LNCAP (cell line): ENCODE measurements around the gene SEC24D.

ENCODE experiments used
- TF ChIP-seq, protein P1 (sequence below): fragments of 450-650 bp; IDR thresholded peaks from 2 replicates; pipeline ENCODE4 v1.5.1; 2017; ENCODE audit warnings: mild to moderate bottlenecking

SEC24D gene

DNA sequence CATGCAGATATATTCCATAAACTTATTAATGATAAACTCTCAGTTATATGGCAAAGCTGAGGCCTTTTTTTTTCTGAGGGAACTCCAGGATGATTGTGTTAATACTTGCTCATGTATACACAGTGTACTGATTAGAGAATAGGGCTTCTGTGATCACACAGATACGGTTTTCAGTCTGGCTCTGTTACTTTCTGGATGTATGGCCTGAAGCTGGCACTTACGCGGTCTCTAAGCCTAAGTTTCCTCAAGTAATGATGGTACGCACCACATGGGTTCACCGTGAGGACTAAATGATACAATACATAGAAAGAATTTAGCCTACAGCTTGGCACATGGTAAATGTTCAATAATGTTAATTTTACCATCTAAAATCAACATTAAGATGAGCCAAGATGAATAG, 73.8 kb downstream of the SEC24D start:
- TF ChIP-seq, protein P1, sequence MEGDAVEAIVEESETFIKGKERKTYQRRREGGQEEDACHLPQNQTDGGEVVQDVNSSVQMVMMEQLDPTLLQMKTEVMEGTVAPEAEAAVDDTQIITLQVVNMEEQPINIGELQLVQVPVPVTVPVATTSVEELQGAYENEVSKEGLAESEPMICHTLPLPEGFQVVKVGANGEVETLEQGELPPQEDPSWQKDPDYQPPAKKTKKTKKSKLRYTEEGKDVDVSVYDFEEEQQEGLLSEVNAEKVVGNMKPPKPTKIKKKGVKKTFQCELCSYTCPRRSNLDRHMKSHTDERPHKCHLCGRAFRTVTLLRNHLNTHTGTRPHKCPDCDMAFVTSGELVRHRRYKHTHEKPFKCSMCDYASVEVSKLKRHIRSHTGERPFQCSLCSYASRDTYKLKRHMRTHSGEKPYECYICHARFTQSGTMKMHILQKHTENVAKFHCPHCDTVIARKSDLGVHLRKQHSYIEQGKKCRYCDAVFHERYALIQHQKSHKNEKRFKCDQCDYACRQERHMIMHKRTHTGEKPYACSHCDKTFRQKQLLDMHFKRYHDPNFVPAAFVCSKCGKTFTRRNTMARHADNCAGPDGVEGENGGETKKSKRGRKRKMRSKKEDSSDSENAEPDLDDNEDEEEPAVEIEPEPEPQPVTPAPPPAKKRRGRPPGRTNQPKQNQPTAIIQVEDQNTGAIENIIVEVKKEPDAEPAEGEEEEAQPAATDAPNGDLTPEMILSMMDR: no peak

DNA sequence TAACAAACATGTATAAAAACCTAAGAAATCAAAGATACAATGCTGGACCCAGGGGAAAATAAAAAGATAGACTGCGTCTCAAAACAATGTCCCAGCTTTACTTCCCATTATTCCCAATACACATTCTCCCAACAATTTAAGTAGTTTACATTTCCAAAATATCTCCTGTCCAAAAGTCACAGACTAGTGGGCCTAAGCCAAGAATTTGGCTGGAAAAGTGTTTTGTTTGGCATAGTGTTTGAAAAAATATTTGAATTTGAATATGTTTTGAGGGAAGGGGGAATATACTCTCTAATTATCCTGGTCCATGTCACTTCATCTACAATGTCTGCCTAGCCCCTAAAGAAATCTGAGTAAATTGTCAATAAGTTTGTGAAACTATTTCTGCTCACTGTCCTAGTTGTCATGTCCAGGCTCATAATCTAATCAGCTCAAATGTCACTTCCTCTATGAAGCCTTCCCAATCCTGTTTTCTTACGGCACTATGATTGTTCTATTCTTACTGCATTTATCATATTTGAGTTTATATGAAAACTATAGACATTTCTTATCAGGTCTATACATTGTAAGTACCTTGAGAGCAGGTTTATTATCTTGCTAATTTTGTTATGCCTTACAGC, 74.4 kb downstream of the SEC24D start:
- TF ChIP-seq, protein P1: no peak

DNA sequence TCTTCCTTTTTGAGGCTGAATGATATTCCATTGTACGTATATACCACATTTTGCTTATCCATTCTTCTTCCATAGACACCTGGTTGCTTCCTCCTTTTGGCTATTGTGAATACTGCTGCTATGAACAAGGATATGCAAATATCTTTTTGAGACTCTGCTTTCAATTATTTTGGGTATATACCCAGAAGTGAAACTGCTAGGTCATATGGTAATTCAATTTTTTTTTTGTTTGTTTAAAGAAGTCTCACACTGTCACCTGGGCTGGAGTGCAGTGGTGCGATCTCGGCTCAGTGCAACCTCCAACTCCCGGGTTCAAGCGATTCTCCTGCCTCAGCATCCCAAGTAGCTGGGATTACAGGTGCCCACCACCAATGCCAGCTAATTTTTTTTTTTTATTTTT, 75.4 kb downstream of the SEC24D start:
- TF ChIP-seq, protein P1: no peak

DNA sequence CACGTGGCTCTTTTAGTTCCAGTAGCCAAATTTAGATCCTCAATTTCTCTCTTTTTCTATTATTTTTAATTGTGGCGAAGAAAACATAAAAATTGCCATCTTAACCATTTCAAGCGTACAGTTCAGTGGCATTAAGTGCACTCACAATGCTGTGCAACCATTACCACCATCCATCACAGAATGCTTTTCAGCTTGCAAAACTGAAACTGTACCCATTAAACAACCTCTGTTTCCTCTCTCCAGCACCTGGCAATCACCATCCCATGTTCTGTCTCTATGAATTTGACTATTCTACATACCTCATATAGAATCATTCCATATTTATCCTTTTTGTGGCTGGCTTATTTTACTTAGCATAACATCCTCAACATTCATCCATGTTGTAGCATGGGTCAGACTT, 75.8 kb downstream of the SEC24D start:
- TF ChIP-seq, protein P1: no peak

DNA sequence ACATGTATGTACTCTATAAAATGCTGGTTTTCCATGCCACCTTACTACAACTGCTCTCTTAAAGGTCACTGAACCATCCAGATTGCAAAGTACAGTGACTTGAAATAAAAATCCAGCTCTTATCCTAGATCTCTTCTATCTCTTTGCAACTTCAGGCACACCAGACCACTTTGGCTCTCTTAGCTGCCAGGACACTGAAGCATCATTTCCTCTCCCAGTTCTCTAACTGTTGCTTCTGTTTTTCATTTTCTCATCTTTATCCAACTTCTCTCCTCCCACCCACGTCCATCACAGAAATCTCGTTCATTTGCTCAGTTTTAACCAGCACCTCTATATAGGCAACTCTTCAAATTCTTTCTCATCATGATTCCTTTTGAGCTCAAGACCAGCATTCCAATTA, 76.4 kb downstream of the SEC24D start:
- TF ChIP-seq, protein P1: no peak

DNA sequence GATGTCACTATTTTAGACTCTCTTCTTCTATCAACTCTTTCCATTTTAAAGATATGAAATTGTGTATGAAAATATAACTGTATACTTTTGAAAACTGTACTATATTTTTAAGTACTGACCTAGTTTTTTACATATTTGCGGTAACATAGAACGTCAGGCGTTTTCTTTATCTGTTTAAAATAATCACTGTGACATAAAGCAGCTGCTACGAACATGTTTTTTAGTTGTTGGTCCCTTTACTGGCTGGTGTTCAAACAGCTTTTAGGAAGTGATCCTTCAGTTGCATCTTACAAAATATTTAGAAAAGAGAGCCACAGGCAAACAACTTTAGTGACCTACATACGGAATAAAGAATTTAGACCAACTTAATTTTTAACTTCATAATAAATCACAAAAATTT, 77.6 kb downstream of the SEC24D start:
- TF ChIP-seq, protein P1: no peak

DNA sequence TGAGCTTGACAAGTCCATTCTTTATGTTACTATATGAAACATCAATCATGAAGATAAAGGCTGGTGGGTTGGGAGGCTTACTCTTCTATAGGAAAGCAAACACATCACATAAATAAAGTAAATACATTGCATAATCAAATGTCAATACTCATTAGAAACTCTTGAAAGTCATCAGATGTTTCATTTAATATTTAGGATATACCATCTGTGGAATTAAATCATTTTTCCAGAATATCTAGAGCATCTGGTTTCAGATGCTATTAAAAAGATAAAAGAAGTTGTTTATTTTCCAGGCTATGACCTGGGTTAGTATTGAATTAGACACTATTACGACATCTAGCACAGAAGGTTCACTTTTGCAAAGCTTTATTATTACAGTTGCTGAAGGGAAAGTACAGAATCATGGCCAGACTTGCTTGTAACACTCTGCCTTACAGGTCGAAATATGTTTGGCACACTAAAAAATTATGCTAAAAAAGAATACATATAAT, 78.1 kb downstream of the SEC24D start:
- TF ChIP-seq, protein P1: no peak

DNA sequence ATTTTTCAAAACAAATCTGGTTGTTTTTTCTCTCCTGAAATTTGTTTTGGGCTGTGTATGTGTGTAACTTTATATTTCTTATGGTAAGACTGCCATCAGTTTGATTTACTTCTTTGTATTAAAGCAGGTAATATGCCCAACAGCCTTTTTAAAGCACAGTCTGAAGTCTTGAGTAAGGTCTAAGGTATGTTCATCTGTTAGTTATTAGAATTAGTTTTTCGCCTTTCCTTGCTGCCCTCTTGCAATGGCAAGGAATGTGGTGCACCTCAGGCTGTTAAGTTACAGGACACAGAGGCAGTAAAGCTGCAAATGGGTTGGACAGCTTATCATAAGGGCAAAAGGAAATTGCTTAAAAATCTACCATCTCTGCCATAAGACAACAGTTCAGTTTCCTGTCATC, 79.0 kb downstream of the SEC24D start:
- TF ChIP-seq, protein P1: no peak
